GM12892 (cell line): ENCODE data around the gene NANS.
"Not testable (repeated sequence)": the region's sequence is repeated elsewhere in the genome, so short reads cannot be mapped to it uniquely, and the experiment has no call there.

Source experiments
- POLR2A ChIP-seq: IDR thresholded peaks from 2 replicates; pipeline ENCODE4 v1.6.1; 2011; ENCODE audit warnings: low read depth, low read length, control low read depth
- POLR2AphosphoS5 ChIP-seq: IDR thresholded peaks from 2 replicates; pipeline ENCODE4 v1.6.1; 2011; ENCODE audit warnings: low read depth, low read length, control low read depth
- TAF1 ChIP-seq: IDR thresholded peaks from 2 replicates; pipeline ENCODE4 v1.6.1; 2011; ENCODE audit warnings: low read depth, mild to moderate bottlenecking, control low read depth, low read length, borderline replicate concordance

DNA sequence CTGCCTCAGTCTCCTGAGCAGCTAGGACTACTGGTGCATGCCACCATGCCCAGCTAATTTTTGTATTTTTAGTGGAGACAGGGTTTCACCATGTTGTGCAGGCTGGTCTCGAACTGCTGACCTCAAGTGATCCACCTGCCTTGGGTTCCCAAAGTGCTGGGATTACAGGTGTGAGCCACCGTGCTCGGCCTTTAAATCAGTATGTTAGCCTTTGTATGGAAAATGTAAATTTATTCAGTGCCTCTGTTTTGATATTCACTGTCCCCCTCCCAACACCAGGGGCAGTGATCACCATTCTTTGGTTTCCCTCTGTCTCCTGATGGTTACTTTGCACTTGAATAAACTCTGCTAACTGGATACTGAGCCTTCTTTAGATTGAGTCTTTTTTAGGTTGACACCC, 34.1 kb downstream of the NANS start:
- not testable (repeated sequence) for TF ChIP-seq POLR2A, TAF1, POLR2AphosphoS5
